ENCODE measurements around the gene C19orf25. TPM values are rescaled to one million over a fixed set of nuclear protein-coding genes. Genes with fewer than 3 reads are reported as not detected.

The C19orf25 gene
- total and polyA plus RNA-seq, 9 donors = 1.1 to 26.3 (median 22.2) TPM

DNA sequence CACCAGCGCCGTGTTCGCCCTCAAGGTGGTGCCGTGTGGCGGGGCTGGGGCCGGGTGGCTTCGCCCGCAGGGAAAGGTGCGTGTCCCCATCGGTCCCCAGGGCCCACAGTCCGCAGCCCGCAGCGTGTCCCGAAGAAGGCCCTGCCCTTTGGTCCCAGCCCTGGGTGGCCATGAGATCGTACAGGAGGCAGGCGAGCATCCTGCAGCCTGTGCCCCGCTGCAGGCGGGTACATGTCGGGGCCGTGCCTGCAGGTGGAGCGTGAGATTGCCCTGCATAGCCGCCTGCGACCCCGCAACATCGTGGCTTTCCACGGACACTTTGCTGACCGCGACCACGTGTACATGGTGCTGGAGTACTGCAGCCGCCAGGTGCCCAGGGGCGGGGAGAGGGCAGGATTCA is 46.3 kb upstream of the C19orf25 start:
- intact Hi-C loops (cut with DNase I) = no loop called here
- H3K4me3 ChIP-seq = no peak overlapping the region
- no peaks in the 10 kb centered on the region for H3K9me3 ChIP-seq
- DNase-seq = no peak
- 66 to 81% (median 69%) methylated on average over 23 to 31 of the region's 31 CpGs for WGBS, 3 donors
- TF ChIP-seq EP300 (IDR thresholded peaks at IDR 0.05) = no peak
- no peak for TF ChIP-seq CTCF (IDR thresholded peaks at IDR 0.05)
- TF ChIP-seq POLR2A (IDR thresholded peaks at IDR 0.05) = no peak
- H3K36me3 ChIP-seq = no peaks in the 10 kb centered on the region
- H3K27me3 ChIP-seq = no peaks in the 10 kb centered on the region
- peaks cover 3% of the 10 kb centered on the region for H3K4me1 ChIP-seq (ENCODE audit: insufficient read depth)
- no peak overlapping the region for H3K27ac ChIP-seq

- TF ChIP-seq CTCF (IDR thresholded peaks at IDR 0.05) = no peak
- TF ChIP-seq EP300 (IDR thresholded peaks at IDR 0.05) = no peak
- no peak for TF ChIP-seq POLR2A (IDR thresholded peaks at IDR 0.05)
- Histone ChIP-seq H3K4me3 (no peak overlapping the region), H3K36me3 (no peaks in the 10 kb centered on the region), H3K9me3 (no peaks in the 10 kb centered on the region), H3K4me1 (ENCODE audit: insufficient read depth) (peaks cover 3% of the 10 kb centered on the region), H3K27me3 (no peaks in the 10 kb centered on the region), H3K27ac (no peak overlapping the region)
- no peak for DNase-seq
- intact Hi-C loops (cut with DNase I) = no loop called here
- WGBS, 3 donors = 38 to 56% (median 52%) methylated on average over 16 to 17 of the region's 17 CpGs
Observed at GRCh38 chr19:1524972-1525325, 45.9 kb upstream of the C19orf25 start.

- H3K4me3 ChIP-seq = peak overlapping the region; percentile 20
- peaks cover 3% of the 10 kb centered on the region for H3K4me1 ChIP-seq (ENCODE audit: insufficient read depth)
- no peak overlapping the region for H3K27ac ChIP-seq
- no peaks in the 10 kb centered on the region for H3K27me3 ChIP-seq
- 3 to 11% (median 6%) methylated on average over 20 to 49 of the region's 49 CpGs for WGBS, 3 donors
- no peaks in the 10 kb centered on the region for H3K36me3 ChIP-seq
- TF ChIP-seq POLR2A (IDR thresholded peaks at IDR 0.05) (no peak), EP300 (IDR thresholded peaks at IDR 0.05) (no peak), CTCF (IDR thresholded peaks at IDR 0.05) (no peak)
- no peaks in the 10 kb centered on the region for H3K9me3 ChIP-seq
- DNase-seq = no peak
- intact Hi-C loops (cut with DNase I) = no loop called here
Observed at GRCh38 chr19:1524287-1524971, 45.4 kb upstream of the C19orf25 start.

DNA sequence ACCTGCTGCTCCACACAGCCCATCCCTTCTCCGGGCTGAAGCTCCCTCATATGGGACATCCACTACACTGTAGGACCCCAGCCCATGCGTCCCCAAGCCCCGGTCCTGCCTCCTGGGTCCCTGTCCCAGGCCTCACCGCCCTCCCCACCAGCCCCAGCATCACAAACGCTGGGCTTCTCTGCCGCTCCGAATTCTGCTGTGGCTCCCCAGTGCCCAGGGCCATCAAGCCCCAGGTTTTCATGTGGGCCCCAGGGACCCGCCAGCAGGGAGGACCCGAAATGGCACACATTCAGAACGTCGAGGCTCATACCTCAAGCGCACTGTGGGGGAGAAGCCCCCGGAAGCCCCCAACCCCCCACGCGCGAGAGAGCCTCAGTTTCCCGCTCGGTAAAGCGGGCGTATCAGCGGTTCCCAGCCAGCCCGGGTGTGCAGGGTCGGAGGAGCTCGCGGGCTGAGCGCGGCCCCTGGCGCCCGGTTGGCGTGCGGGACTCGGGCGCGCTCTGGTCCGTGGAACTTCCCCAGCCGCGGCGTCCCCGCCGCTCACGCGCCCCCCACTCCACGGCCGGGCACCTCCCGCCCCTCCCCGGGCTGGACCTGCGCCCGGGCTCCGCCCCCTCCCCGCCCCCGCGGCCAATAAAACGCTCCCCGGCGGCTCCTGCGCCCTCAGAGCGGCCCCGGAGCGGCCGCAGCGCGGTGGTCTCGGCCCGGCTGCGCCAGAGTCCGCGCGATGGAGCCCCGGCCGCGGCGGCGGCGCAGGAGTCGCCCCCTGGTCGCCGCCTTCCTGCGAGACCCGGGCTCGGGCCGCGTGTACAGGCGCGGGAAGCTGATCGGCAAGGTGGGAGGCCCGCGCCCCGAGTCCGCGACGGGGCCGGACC is 44.6 kb upstream of the C19orf25 start, which contains the start of gene PLK5:
Gene PLK5, plus strand, starts transcription at position 666 of the 875 bp plus-strand sequence. CDS start 2,920 bp downstream, outside the sequence.
- intact Hi-C loops (cut with DNase I) = no loop called here
- Histone ChIP-seq H3K36me3 (no peaks in the 10 kb centered on the region), H3K4me1 (ENCODE audit: insufficient read depth) (peaks cover 3% of the 10 kb centered on the region), H3K9me3 (no peaks in the 10 kb centered on the region), H3K27me3 (no peaks in the 10 kb centered on the region), H3K27ac (no peak within 1 kb of the TSS), H3K4me3 (peak within 1 kb of the TSS; percentile 20)
- no peak for DNase-seq
- TF ChIP-seq CTCF (IDR thresholded peaks at IDR 0.05) = no peak
- TF ChIP-seq POLR2A (IDR thresholded peaks at IDR 0.05) = no peak
- TF ChIP-seq EP300 (IDR thresholded peaks at IDR 0.05) = no peak
- 5 to 30% (median 17%) methylated on average over 21 to 90 of the region's 92 CpGs for WGBS, 3 donors
